Trophoblast cell (in vitro differentiated cells and primary cell): ENCODE data around the gene RNF207.

Source experiments
- DNase-seq, 2 donors: peaks; one replicate each; pipeline ENCODE4 v3.0.0-alpha.2; 2016
- H2AFZ ChIP-seq: 2 replicates; pipeline ENCODE4 v1.6.1; 2013; ENCODE audit warnings: low read length, moderate library complexity, mild to moderate bottlenecking; ENCODE audit not compliant: insufficient read depth, poor library complexity
- H2AK5ac ChIP-seq: 2 replicates; pipeline ENCODE4 v1.6.1; 2013; ENCODE audit warnings: mild to moderate bottlenecking, low read length
- H2BK120ac ChIP-seq: 2 replicates; pipeline ENCODE4 v1.6.1; 2013; ENCODE audit warnings: low read length, mild to moderate bottlenecking, moderate library complexity; ENCODE audit not compliant: insufficient read depth, poor library complexity
- H2BK12ac ChIP-seq: 2 replicates; pipeline ENCODE4 v1.6.1; 2013; ENCODE audit warnings: mild to moderate bottlenecking, low read length, moderate library complexity
- H2BK5ac ChIP-seq: 2 replicates; pipeline ENCODE4 v1.6.1; 2013; ENCODE audit warnings: low read length, low read depth, moderate library complexity, mild to moderate bottlenecking; ENCODE audit not compliant: poor library complexity
- H3K14ac ChIP-seq: 2 replicates; pipeline ENCODE4 v1.6.1; 2013; ENCODE audit warnings: mild to moderate bottlenecking, low read length
- H3K18ac ChIP-seq: 2 replicates; pipeline ENCODE4 v1.6.1; 2013; ENCODE audit warnings: mild to moderate bottlenecking, low read length
- H3K23ac ChIP-seq: 2 replicates; pipeline ENCODE4 v1.6.1; 2013; ENCODE audit warnings: low read length
- H3K27ac ChIP-seq: 2 replicates; pipeline ENCODE4 v1.5.1; 2013; ENCODE audit warnings: low read depth, mild to moderate bottlenecking, inconsistent platforms, low read length, moderate library complexity
- H3K27me3 ChIP-seq: 2 replicates; pipeline ENCODE4 v1.6.1; 2013; ENCODE audit warnings: inconsistent platforms, mild to moderate bottlenecking, low read length, moderate library complexity; ENCODE audit not compliant: insufficient read depth
- H3K36me3 ChIP-seq, 2 experiments: 1 replicate in 1 of 2; 2 replicates in 1 of 2; pipeline ENCODE4 v1.6.1; 2013; ENCODE audit warnings: low read length in 2 of 2, mild to moderate bottlenecking in 2 of 2, moderate library complexity in 1 of 2; ENCODE audit not compliant: insufficient read depth in 2 of 2, control insufficient read depth in 1 of 2
- H3K4ac ChIP-seq: 2 replicates; pipeline ENCODE4 v1.6.1; 2013; ENCODE audit warnings: low read depth, mild to moderate bottlenecking, low read length, moderate library complexity
- H3K4me1 ChIP-seq, 2 experiments: 1 replicate in 1 of 2; 2 replicates in 1 of 2; pipeline ENCODE4 v1.6.1; 2013; ENCODE audit warnings: low read length in 2 of 2, mild to moderate bottlenecking in 2 of 2, moderate library complexity in 1 of 2; ENCODE audit not compliant: insufficient read depth in 2 of 2, control insufficient read depth in 1 of 2
- H3K4me2 ChIP-seq: 2 replicates; pipeline ENCODE4 v1.6.1; 2013; ENCODE audit warnings: inconsistent platforms, mild to moderate bottlenecking, low read length, moderate library complexity
- H3K4me3 ChIP-seq: 2 replicates; pipeline ENCODE4 v1.5.1; 2013; ENCODE audit warnings: mild to moderate bottlenecking, low read depth, low read length, inconsistent platforms
- H3K79me1 ChIP-seq: one replicate; pipeline ENCODE4 v1.6.1; 2013; ENCODE audit warnings: low read length
- H3K79me2 ChIP-seq: 2 replicates; pipeline ENCODE4 v1.6.1; 2013; ENCODE audit warnings: low read length, mild to moderate bottlenecking; ENCODE audit not compliant: control insufficient read depth, insufficient read depth, poor library complexity
- H3K9ac ChIP-seq: 2 replicates; pipeline ENCODE4 v1.6.1; 2013; ENCODE audit warnings: mild to moderate bottlenecking, low read length
- H3K9me3 ChIP-seq: 2 replicates; pipeline ENCODE4 v1.6.1; 2013; ENCODE audit warnings: low read depth, mild to moderate bottlenecking, control low read depth, inconsistent platforms, low read length; ENCODE audit not compliant: insufficient read depth
- H4K12ac ChIP-seq: 2 replicates; pipeline ENCODE4 v1.6.1; 2013; ENCODE audit warnings: low read depth, mild to moderate bottlenecking, low read length, moderate library complexity
- H4K8ac ChIP-seq: 2 replicates; pipeline ENCODE4 v1.6.1; 2013; ENCODE audit warnings: low read depth, mild to moderate bottlenecking, low read length, moderate library complexity
- H4K91ac ChIP-seq: one replicate; pipeline ENCODE4 v1.6.1; 2013; ENCODE audit warnings: low read depth, mild to moderate bottlenecking, low read length, moderate library complexity
- WGBS: extraction: QIAGEN DNeasy Blood & Tissue Kit; methylation state at CpG from one replicate; pipeline ENCODE4 v1.1.7; 2013; ENCODE audit warnings: missing lambda C conversion rate; ENCODE audit not compliant: insufficient read length, insufficient coverage; ENCODE audit errors: extremely low coverage; 5-methylcytosine and 5-hydroxymethylcytosine counted together

Gene RNF207

GRCh38 chr1:6184083-6184783 lies 21.7 kb upstream of the RNF207 start:
- Histone ChIP-seq H4K8ac (no peak overlapping the region), H3K4me1 (peaks cover 2 to 3% of the 10 kb centered on the region in 2 experiments), H3K4ac (no peak overlapping the region), H4K12ac (no peak overlapping the region), H3K9ac (no peak overlapping the region), H2BK120ac (no peak overlapping the region), H2AFZ (no peak overlapping the region), H3K9me3 (peaks cover 2% of the 10 kb centered on the region), H3K79me2 (no peaks in the 10 kb centered on the region), H2BK12ac (no peak overlapping the region), H3K4me3 (no peak overlapping the region), H3K23ac (no peak overlapping the region), H2BK5ac (no peak overlapping the region), H3K79me1 (no peaks in the 10 kb centered on the region), H3K14ac (no peak overlapping the region), H3K4me2 (no peak overlapping the region), H4K91ac (no peak overlapping the region), H3K27me3 (peaks cover 26% of the 10 kb centered on the region), H3K27ac (no peak overlapping the region), H3K18ac (no peak overlapping the region), H2AK5ac (no peak overlapping the region), H3K36me3 (peaks cover 22 to 27% of the 10 kb centered on the region in 2 experiments)
- no CpG with 5 or more reads among the region's 13 CpGs for WGBS
- DNase-seq, result peak in 1 of 2 donors; percentile 48

- WGBS, result no CpG with 5 or more reads among the region's 3 CpGs
- Histone ChIP-seq H2BK5ac (no peak overlapping the region), H3K79me2 (no peaks in the 10 kb centered on the region), H3K4me3 (no peak overlapping the region), H3K9ac (no peak overlapping the region), H3K27me3 (peaks cover 18% of the 10 kb centered on the region), H2BK12ac (no peak overlapping the region), H3K4me2 (no peak overlapping the region), H4K12ac (no peak overlapping the region), H4K8ac (no peak overlapping the region), H3K4ac (no peak overlapping the region), H3K9me3 (peaks cover under 1% of the 10 kb centered on the region), H2BK120ac (no peak overlapping the region), H3K4me1 (peaks cover 1 to 3% of the 10 kb centered on the region in 2 experiments), H3K14ac (no peak overlapping the region), H2AFZ (no peak overlapping the region), H3K23ac (no peak overlapping the region), H3K36me3 (peaks cover 26 to 32% of the 10 kb centered on the region in 2 experiments), H2AK5ac (no peak overlapping the region), H3K27ac (no peak overlapping the region), H3K18ac (no peak overlapping the region), H4K91ac (no peak overlapping the region), H3K79me1 (no peaks in the 10 kb centered on the region)
- peak; percentile 20 to 87 for DNase-seq
Measured at GRCh38 chr1:6185151-6185550, 20.8 kb upstream of the RNF207 start.

- WGBS, result no CpG with 5 or more reads among the region's 10 CpGs
- no peak overlapping the region for H3K23ac ChIP-seq
- no peaks in the 10 kb centered on the region for H3K79me1 ChIP-seq
- H3K14ac ChIP-seq, result no peak overlapping the region
- no peak overlapping the region for H3K4me3 ChIP-seq
- DNase-seq, result peak in 1 of 2 donors; percentile 56
- H4K12ac ChIP-seq, result no peak overlapping the region
- H2BK5ac ChIP-seq, result no peak overlapping the region
- H3K18ac ChIP-seq, result no peak overlapping the region
- no peak overlapping the region for H3K27ac ChIP-seq
- no peak overlapping the region for H2BK120ac ChIP-seq
- no peak overlapping the region for H3K4me2 ChIP-seq
- peaks cover 12% of the 10 kb centered on the region for H3K27me3 ChIP-seq
- no peaks in the 10 kb centered on the region for H3K9me3 ChIP-seq
- no peak overlapping the region for H2AFZ ChIP-seq
- peaks cover 0 to 3% of the 10 kb centered on the region in 2 experiments for H3K4me1 ChIP-seq
- H4K8ac ChIP-seq, result no peak overlapping the region
- no peak overlapping the region for H2BK12ac ChIP-seq
- H3K4ac ChIP-seq, result no peak overlapping the region
- no peaks in the 10 kb centered on the region for H3K79me2 ChIP-seq
- peaks cover 31 to 39% of the 10 kb centered on the region in 2 experiments for H3K36me3 ChIP-seq
- H3K9ac ChIP-seq, result no peak overlapping the region
- H2AK5ac ChIP-seq, result no peak overlapping the region
- no peak overlapping the region for H4K91ac ChIP-seq
Measured at GRCh38 chr1:6185635-6186382, 20.1 kb upstream of the RNF207 start.

GRCh38 chr1:6188466-6188865 lies 17.5 kb upstream of the RNF207 start:
- Histone ChIP-seq H3K9me3 (no peaks in the 10 kb centered on the region), H3K4me3 (no peak overlapping the region), H3K27me3 (no peaks in the 10 kb centered on the region), H3K27ac (no peak overlapping the region), H3K4me2 (no peak overlapping the region), H2BK12ac (no peak overlapping the region), H3K36me3 (peaks cover 55 to 61% of the 10 kb centered on the region in 2 experiments), H2BK5ac (no peak overlapping the region), H3K79me1 (no peaks in the 10 kb centered on the region), H3K23ac (no peak overlapping the region), H3K9ac (no peak overlapping the region), H3K14ac (no peak overlapping the region), H2AK5ac (no peak overlapping the region), H3K79me2 (no peaks in the 10 kb centered on the region), H3K18ac (no peak overlapping the region), H3K4ac (peak overlapping the region; percentile 27), H4K91ac (no peak overlapping the region), H4K8ac (no peak overlapping the region), H3K4me1 (peaks cover 0 to 3% of the 10 kb centered on the region in 2 experiments), H4K12ac (no peak overlapping the region), H2AFZ (no peak overlapping the region), H2BK120ac (no peak overlapping the region)
- no peak for DNase-seq
- no CpG with 5 or more reads among the region's 8 CpGs for WGBS
